ENCODE results near the gene TRAF2. TPM values are rescaled to one million over a fixed set of nuclear protein-coding genes. Genes with fewer than 3 reads are reported as not detected.
"Not testable (repeated sequence)": the region's sequence is repeated elsewhere in the genome, so short reads cannot be mapped to it uniquely, and the experiment has no call there.

The TRAF2 gene
- total RNA-seq, 2 experiments from 2014 or later = 43.6 to 45.7 TPM

GRCh38 chr9:136882947-136883283 lies 3.4 kb upstream of the TRAF2 start:
- H3K4me1 Mint-ChIP-seq = peaks cover 49% of the 10 kb centered on the region
- H3K36me3 Mint-ChIP-seq (ENCODE audit: low read depth) = peaks cover 13% of the 10 kb centered on the region
- not testable (repeated sequence) for H3K9me3 Mint-ChIP-seq, DNase-seq, H3K27me3 Mint-ChIP-seq
- ChIA-PET CTCF (interaction anchor here (1.2 to 1.4 kb wide), 2 partner anchors 19 to 146 kb away, joined by 4 to 5 read pairs; no protein-coding TSS in a partner anchor), POLR2A (interaction anchor here (1.2 to 3.5 kb wide), 5 partner anchors 18 to 76 kb away, joined by 4 to 36 read pairs (median 10); partner anchors contain the start of gene RABL6)
- peak overlapping the region; percentile 91 for H3K27ac Mint-ChIP-seq
- H3K4me3 Mint-ChIP-seq = peak overlapping the region; percentile 69

GRCh38 chr9:136883670-136884069 lies 2.6 kb upstream of the TRAF2 start:
- DNase-seq, H3K27me3 Mint-ChIP-seq, H3K9me3 Mint-ChIP-seq: not testable (repeated sequence)
- peaks cover 13% of the 10 kb centered on the region for H3K36me3 Mint-ChIP-seq (ENCODE audit: low read depth)
- H3K4me3 Mint-ChIP-seq = peak overlapping the region; percentile 69
- H3K27ac Mint-ChIP-seq = peak overlapping the region; percentile 91
- ChIA-PET POLR2A (interaction anchor here (0.6 to 3.5 kb wide), 4 partner anchors 18 to 155 kb away, joined by 3 to 19 read pairs (median 4); no protein-coding TSS in a partner anchor), CTCF (interaction anchor here (1.2 to 1.4 kb wide), 3 partner anchors 18 to 145 kb away, joined by 3 to 4 read pairs (median 4); partner anchors contain the start of gene AJM1)
- peaks cover 56% of the 10 kb centered on the region for H3K4me1 Mint-ChIP-seq

- Mint-ChIP-seq H3K4me3 (peak overlapping the region; percentile 91), H3K4me1 (peaks cover 44% of the 10 kb centered on the region), H3K27me3 (no peaks in the 10 kb centered on the region), H3K36me3 (ENCODE audit: low read depth) (peaks cover 18% of the 10 kb centered on the region), H3K9me3 (no peaks in the 10 kb centered on the region), H3K27ac (peak overlapping the region; percentile 81)
- ChIA-PET POLR2A (interaction anchor here (0.8 to 3.5 kb wide), 15 partner anchors 8 to 160 kb away, joined by 3 to 40 read pairs (median 4); partner anchors contain the start of genes AJM1, EDF1, FBXW5 and PAXX), CTCF (interaction anchor here (0.8 to 2.0 kb wide), 8 partner anchors 15 to 209 kb away, joined by 3 to 12 read pairs (median 6); partner anchors contain the start of genes ABCA2 and AJM1)
- peak; percentile 46 for DNase-seq
These were observed 588 bp downstream of the TRAF2 start for GRCh38 chr9:136886610-136887597.

GRCh38 chr9:136888454-136888853 lies 2.1 kb downstream of the TRAF2 start:
- CTCF ChIA-PET = interaction anchor here (0.5 to 2.0 kb wide), 2 partner anchors 146 to 148 kb away, joined by 6 read pairs; no protein-coding TSS in a partner anchor
- Mint-ChIP-seq H3K9me3 (no peaks in the 10 kb centered on the region), H3K4me3 (no peak overlapping the region), H3K27ac (no peak overlapping the region), H3K4me1 (peaks cover 36% of the 10 kb centered on the region), H3K27me3 (no peaks in the 10 kb centered on the region), H3K36me3 (ENCODE audit: low read depth) (peaks cover 16% of the 10 kb centered on the region)
- POLR2A ChIA-PET = interaction anchor here (1.1 to 3.5 kb wide), 4 partner anchors 13 to 88 kb away, joined by 3 to 40 read pairs (median 3); partner anchors contain the start of genes FBXW5 and PTGDS
- no peak for DNase-seq

GRCh38 chr9:136889858-136890257 lies 3.5 kb downstream of the TRAF2 start:
- Mint-ChIP-seq H3K36me3 (ENCODE audit: low read depth) (peaks cover 27% of the 10 kb centered on the region), H3K9me3 (no peaks in the 10 kb centered on the region), H3K27ac (no peak overlapping the region), H3K27me3 (no peaks in the 10 kb centered on the region), H3K4me1 (peaks cover 35% of the 10 kb centered on the region), H3K4me3 (no peak overlapping the region)
- DNase-seq = no peak
- ChIA-PET CTCF (no interaction called here), POLR2A (no interaction called here)

- Mint-ChIP-seq H3K9me3 (no peaks in the 10 kb centered on the region), H3K36me3 (ENCODE audit: low read depth) (peaks cover 27% of the 10 kb centered on the region), H3K27ac (no peak overlapping the region), H3K4me3 (no peak overlapping the region), H3K27me3 (no peaks in the 10 kb centered on the region), H3K4me1 (peaks cover 29% of the 10 kb centered on the region)
- DNase-seq = no peak
- ChIA-PET POLR2A (no interaction called here), CTCF (no interaction called here)
These were observed 4.3 kb downstream of the TRAF2 start for GRCh38 chr9:136890661-136891060.

- Mint-ChIP-seq H3K4me3 (no peak overlapping the region), H3K36me3 (ENCODE audit: low read depth) (peaks cover 36% of the 10 kb centered on the region), H3K27me3 (no peaks in the 10 kb centered on the region), H3K27ac (no peak overlapping the region), H3K4me1 (peaks cover 31% of the 10 kb centered on the region), H3K9me3 (no peaks in the 10 kb centered on the region)
- CTCF ChIA-PET = interaction anchor here (0.6 kb wide), 1 partner anchor 53 kb away, joined by 3 read pairs; the partner anchor contains the start of gene AJM1
- DNase-seq = no peak
- POLR2A ChIA-PET = interaction anchor here (1.1 kb wide), 1 partner anchor 9 kb away, joined by 4 read pairs; no protein-coding TSS in a partner anchor
These were observed 9.7 kb downstream of the TRAF2 start for GRCh38 chr9:136896027-136896426.

GRCh38 chr9:136898483-136899100 lies 12.3 kb downstream of the TRAF2 start:
- ChIA-PET CTCF (no interaction called here), POLR2A (interaction anchor here (1.3 to 2.4 kb wide), 4 partner anchors 13 to 188 kb away, joined by 3 to 11 read pairs (median 4); partner anchors contain the start of genes MAN1B1 and TRAF2)
- H3K36me3 Mint-ChIP-seq (ENCODE audit: low read depth) = peaks cover 44% of the 10 kb centered on the region
- no peak overlapping the region for H3K4me3 Mint-ChIP-seq
- H3K9me3 Mint-ChIP-seq = no peaks in the 10 kb centered on the region
- H3K4me1 Mint-ChIP-seq = peaks cover 51% of the 10 kb centered on the region
- H3K27ac Mint-ChIP-seq = no peak overlapping the region
- no peaks in the 10 kb centered on the region for H3K27me3 Mint-ChIP-seq
- DNase-seq = no peak

- H3K27ac Mint-ChIP-seq = peak overlapping the region; percentile 76
- peaks cover 40% of the 10 kb centered on the region for H3K36me3 Mint-ChIP-seq (ENCODE audit: low read depth)
- H3K27me3 Mint-ChIP-seq = no peaks in the 10 kb centered on the region
- H3K4me1 Mint-ChIP-seq = peaks cover 52% of the 10 kb centered on the region
- no peak for DNase-seq
- H3K9me3 Mint-ChIP-seq = no peaks in the 10 kb centered on the region
- ChIA-PET CTCF (no interaction called here), POLR2A (interaction anchor here (1.3 to 2.4 kb wide), 3 partner anchors 13 to 187 kb away, joined by 3 to 11 read pairs (median 5); partner anchors contain the start of genes MAN1B1 and TRAF2)
- no peak overlapping the region for H3K4me3 Mint-ChIP-seq
These were observed 12.9 kb downstream of the TRAF2 start for GRCh38 chr9:136899196-136899595.

GRCh38 chr9:136900556-136900955 lies 14.2 kb downstream of the TRAF2 start:
- peak overlapping the region; percentile 92 for H3K27ac Mint-ChIP-seq
- H3K9me3 Mint-ChIP-seq = no peaks in the 10 kb centered on the region
- no peaks in the 10 kb centered on the region for H3K27me3 Mint-ChIP-seq
- no peak for DNase-seq
- CTCF ChIA-PET = no interaction called here
- H3K4me1 Mint-ChIP-seq = peaks cover 50% of the 10 kb centered on the region
- H3K36me3 Mint-ChIP-seq (ENCODE audit: low read depth) = peaks cover 40% of the 10 kb centered on the region
- POLR2A ChIA-PET = interaction anchor here (0.6 to 3.0 kb wide), 3 partner anchors 13 to 173 kb away, joined by 3 to 40 read pairs (median 36); partner anchors contain the start of gene TRAF2
- H3K4me3 Mint-ChIP-seq = no peak overlapping the region

- Mint-ChIP-seq H3K9me3 (no peaks in the 10 kb centered on the region), H3K27me3 (no peaks in the 10 kb centered on the region), H3K27ac (peak overlapping the region; percentile 92), H3K4me3 (peak overlapping the region; percentile 52), H3K4me1 (peaks cover 50% of the 10 kb centered on the region), H3K36me3 (ENCODE audit: low read depth) (peaks cover 45% of the 10 kb centered on the region)
- ChIA-PET CTCF (interaction anchor here (0.9 to 1.2 kb wide), 2 partner anchors 17 to 74 kb away, joined by 3 to 4 read pairs; no protein-coding TSS in a partner anchor), POLR2A (interaction anchor here (0.6 to 3.0 kb wide), 5 partner anchors 14 to 64 kb away, joined by 3 to 40 read pairs (median 11); partner anchors contain the start of genes FBXW5 and TRAF2)
- DNase-seq = no peak
These were observed 14.7 kb downstream of the TRAF2 start for GRCh38 chr9:136900988-136901515.
